ENCODE measurements around the gene DAPK2.
"Not testable (repeated sequence)": the region's sequence is repeated elsewhere in the genome, so short reads cannot be mapped to it uniquely, and the experiment has no call there.

DAPK2 gene

DNA sequence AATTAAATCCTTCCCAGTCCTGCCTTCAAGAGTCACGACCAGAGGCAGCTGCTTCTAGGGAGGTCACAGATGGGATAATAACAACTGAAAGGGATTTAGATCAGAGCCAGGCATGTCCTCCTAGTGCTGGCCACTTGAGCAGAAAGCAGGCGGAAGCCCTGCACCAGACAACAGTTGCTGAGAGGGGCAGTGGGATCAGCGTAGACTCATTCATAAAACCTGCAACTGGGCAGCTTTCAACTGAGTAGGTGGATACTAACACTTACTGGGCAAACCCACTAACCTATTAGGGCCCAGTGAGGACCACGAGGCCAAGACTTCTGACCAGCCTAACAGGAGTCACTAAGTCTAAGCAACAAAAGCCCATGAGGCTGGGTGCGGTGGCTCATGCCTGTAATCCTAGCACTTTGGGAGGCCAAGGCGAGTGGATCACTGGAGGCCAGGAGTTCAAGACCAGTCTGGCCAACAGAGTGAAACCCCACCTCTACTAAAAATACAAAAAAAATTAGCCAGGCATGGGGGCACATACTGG, 67.0 kb downstream of the DAPK2 start:
- in situ Hi-C loops (cut with MboI; ENCODE audit: low sequenced_read_pairs): no loop called here

DNA sequence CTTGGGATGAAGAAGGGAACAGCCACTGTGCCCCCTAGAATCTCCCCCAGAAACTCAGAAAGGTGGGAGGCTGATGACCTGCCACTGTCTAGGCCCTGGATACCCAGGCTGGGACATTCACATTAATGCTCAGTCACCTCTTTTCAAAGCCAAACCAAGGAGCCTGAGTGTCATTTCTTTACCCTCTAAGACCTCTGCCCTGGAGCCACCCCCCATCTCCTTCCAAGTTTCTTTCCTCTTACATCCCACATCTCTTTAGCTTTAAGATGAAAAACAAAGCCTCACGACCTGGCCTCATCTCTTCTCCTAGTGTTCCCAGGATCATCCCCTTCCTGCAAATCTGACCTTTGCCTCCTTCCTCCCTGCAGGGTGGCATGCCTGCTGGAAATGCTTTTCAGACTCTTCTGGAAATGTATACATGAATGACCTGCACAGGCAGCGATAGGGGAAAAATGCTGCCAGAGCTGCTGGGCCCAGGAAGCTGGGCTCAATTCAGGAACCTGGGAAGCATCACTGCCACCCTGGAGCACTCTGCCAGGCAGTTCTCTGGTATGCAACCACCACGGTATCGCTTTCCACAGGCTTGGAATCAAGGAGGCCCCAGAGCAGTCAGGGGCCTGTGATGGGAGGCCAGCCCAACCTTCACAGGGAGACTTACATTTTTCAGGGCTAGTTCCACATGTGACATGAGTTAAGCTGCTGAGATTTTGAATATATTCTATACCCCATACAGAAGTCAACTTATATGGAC, 67.6 kb downstream of the DAPK2 start:
- in situ Hi-C loops (cut with MboI; ENCODE audit: low sequenced_read_pairs): no loop called here

DNA sequence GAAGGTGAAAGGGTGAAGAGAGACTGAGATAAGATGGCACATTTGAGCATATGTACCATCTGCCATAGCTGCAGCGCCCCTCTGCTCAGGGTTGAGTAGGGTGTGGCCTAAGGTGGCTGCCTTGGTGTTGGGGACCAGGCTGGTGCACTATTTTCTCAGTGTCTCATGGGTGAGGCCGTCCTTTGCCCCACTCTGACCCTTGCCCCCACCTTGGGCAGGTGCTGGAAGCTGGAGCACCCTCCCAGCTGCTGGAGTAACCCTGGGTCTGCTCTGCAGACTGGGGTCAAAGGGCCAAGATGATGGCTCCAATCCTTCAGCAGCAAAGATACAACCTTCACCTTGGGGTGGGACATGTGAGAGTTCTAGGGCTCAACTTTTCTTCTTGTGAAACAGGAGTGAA, 69.2 kb downstream of the DAPK2 start:
- in situ Hi-C loops (cut with MboI; ENCODE audit: low sequenced_read_pairs): no loop called here

DNA sequence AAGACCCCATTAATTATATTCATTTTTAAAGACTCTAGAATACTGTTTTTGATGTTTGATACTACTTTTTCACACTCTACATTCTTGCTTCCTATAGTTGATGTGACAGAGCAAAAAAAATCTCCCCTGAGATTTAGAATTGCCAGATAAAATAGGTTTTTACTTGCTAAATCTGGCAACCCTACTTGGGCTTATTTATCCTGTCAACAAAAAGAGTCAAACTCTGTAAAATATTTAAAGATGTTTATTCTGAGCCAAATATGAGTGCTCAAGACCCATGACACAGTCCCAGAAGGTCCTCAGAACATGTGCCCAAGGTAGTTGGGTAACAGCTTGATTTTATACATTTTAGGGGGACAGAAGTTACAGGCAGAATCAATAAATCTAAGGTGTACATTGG, 72.3 kb downstream of the DAPK2 start:
- in situ Hi-C loops (cut with MboI; ENCODE audit: low sequenced_read_pairs): no loop called here

DNA sequence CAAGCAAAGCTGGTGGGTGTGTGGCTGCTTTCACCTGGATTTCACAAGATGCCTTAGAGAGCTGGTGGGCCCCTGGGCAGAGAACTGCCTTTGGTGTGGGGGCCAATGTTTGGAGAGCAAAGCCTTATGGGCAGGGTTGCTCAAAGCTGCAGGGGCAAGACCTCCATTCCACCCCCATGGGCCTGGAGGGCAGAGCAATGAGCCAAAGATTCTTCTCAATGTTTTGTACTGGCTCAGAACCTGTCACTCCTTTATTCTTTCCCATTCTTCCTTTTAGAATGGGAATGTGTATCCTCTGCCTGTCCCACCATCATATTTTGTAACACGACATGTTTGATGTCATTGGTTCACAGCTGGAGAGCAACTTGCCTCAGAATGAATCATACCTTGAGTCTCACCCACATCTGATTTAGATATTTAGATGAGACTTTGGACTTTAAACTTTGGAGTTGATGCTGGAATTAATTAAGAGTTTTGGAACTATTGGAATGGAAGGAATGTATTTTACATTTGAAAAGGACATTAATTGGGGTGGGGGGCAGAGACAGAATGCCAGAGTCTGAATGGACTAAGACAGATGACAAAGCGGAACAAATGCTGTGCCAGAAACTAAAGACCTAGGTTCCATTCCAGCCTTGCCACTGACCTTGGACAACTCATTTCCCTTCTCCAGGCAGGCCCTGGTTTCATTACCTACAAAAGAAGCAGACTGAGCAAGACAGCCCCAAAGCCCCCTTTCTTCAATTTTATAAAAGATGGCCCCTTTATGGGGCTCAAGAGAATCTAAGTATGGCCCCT, 72.9 kb downstream of the DAPK2 start:
- in situ Hi-C loops (cut with MboI; ENCODE audit: low sequenced_read_pairs): no loop called here

DNA sequence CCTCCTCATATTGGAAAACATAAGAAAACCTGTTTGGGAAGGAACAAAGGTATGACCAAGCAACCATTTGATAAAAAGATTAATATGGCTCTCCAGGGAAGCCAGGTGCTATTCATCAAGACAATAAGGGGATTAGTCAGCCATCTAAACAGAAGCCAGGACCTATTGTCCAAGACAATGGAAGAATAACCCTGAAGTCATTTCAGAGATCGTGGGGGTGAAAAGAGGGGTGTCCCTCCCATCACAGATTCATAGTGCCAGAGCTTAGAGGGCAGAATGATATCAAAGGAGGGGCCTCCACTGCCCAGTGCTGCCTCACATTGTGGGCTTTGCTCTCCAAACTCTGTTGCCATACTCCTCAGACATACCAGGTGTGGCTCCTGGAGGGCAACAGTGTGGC, 73.5 kb downstream of the DAPK2 start:
- in situ Hi-C loops (cut with MboI; ENCODE audit: low sequenced_read_pairs): no loop called here

DNA sequence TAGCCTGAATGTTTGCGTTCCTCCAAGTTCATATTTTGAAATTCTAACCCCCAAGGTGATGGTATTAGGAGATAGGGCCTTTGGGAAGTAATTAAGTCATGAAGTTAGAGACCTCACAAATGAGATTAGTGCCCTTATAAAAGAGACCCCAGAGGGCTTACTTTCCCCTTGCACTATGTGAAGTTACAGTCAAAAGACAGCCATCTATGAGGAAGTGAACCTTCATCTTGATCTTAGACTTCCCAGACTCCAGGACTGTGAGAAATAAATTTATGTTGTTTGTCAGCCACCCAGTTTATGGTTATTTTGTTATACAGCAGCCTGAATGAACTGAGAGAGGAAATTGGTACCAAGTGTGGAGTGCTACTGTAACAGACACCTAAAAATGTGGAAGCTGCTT, 74.4 kb downstream of the DAPK2 start:
- in situ Hi-C loops (cut with MboI; ENCODE audit: low sequenced_read_pairs): no loop called here

DNA sequence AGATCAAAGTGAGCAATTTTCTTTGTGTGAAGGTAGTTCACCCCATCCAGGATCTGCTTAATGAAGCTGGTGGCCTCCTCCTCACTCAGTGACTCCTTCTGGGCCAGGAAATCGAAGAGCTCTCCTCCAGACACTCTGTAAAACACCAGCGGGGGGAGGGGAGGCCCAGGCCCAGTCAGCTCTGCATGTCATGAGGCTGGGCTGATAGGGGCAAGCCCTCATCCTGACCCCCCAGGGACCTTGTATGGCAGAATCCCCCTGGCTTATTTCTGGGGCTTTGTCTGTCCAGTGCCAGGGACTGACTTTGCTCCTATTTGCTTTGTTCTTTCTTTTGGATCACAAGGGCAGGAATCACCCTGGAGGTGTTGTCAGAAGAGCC, 74.9 kb downstream of the DAPK2 start:
- in situ Hi-C loops (cut with MboI; ENCODE audit: low sequenced_read_pairs): no loop called here

DNA sequence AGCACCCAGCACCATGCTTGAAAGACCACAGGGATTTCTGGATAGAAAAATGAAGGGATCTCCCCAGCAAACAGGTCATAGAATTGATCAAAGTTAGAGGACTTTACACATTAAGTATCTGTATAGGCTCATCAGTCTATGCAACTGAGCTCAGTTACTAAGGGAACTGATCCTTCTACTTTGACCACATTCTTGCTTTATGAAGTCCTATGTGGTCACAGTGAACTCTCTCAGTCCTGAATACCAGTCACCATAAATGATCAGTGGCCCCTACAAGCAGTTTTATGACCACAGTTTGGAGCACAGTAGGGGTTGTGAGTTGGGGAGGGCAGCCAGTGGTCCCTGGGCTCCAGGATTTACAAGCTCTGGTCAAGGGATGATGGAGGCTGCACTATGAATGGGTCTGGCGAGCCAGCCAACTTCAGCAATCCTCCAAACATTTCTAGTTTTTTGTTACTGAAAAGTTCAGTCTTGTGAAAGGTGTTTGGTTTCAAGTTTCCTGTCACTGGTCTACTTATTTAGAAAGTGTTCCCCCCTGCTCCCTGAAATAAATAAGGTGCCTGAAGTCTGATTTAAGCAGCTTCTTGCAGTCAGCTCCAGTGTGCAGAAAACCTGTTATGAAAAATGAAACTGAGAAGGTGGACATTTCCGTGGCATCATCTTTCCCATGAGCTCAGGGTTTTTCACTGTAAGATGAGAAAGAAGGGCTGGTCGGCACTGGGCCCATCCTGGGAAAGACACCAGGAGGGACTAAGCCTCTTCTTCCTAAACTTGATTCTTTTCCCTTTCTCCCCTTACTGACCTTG, 75.5 kb downstream of the DAPK2 start:
- in situ Hi-C loops (cut with MboI; ENCODE audit: low sequenced_read_pairs): no loop called here

DNA sequence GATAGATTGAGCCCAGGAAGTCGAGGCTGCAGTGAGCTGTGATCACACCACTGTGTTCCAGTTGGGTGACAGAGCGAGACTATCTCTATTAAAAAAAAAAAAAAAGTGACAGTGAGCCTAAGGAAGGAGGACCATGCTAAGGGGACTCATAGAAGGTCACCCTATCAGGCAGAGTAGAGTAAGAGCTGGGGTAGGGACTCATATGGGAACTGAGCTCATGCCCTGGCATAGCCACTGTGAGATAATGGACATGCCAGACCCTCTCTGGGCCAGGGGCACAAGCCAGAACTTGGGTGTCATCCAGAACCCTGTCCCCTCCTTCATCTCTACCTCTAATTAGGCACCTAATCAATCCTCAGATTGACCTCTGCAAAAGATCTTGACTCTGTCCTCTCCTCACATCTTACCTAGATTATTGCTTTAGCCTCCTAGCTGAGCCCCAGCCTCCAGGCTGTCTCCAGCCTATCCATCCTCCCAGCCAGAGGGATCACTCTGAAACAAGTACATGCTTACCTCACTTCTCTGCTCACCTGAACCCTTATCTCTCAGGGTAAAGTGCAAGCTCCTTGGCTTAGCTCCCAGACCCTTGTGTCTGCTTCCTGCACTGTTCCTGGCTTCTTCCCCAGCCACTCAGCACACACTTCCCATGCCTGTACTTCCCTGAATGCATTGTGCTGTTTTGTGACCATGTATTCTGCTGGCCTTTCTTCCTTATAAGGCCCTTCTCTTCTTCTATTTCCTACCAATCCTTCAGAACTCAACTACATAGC, 76.4 kb downstream of the DAPK2 start:
- in situ Hi-C loops (cut with MboI; ENCODE audit: low sequenced_read_pairs): no loop called here

DNA sequence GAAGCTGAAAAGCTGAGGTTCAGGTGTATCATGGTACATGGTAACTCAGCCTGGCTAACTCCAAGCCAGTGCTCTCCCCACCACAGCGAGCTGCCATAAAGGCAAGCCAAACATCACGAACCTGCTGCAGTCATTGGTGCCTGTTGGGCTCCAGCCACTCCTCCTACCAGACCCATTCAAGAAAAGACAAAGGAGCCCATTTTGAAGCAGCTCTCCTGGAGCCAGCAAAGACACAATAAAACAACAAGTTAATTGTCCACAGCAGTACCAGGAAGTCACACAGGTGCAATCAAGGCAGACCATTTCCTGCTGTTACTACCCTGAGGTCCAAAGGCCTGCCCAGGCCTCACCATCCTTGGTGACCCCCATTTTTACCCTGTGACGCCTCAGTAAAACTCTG, 77.6 kb downstream of the DAPK2 start:
- in situ Hi-C loops (cut with MboI; ENCODE audit: low sequenced_read_pairs): no loop called here

DNA sequence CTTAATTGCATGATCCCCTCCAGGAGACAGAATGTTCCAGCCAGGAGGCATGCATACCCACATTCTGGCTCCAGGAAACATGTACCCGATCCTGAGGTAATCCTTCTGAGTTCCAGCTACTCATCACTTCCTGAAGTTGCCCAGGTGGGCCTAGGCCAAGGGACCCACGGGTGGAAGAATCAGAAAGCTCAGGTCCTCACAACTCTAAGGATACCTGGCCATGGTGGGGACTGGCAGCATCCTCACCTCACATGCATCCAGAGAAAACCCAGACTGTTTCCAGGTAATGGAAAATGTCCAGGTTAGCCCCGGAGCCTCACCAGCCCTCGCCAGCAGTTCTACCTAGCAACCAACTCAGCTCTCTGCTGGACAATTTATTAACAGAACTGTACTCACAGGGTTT, 78.2 kb downstream of the DAPK2 start:
- in situ Hi-C loops (cut with MboI; ENCODE audit: low sequenced_read_pairs): no loop called here

DNA sequence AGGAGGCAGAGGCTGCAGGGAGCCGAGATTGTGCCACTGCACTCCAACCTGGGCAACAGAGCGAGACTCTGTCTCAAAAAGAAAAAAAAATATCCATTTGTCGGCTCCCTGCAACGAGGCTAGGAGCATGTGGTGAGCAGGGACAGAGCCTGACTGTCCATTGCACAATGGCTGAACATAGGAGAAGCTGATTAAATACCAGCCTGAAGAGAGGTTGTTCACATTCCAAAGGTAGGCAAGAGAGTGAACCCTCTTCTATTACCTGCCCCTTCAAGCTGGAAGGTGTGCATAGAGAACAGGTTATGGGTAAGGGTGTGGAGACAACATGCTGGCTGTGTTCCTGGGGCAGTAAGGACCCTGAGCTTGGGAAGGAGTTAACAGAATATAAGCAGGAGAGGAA, 78.7 kb downstream of the DAPK2 start:
- in situ Hi-C loops (cut with MboI; ENCODE audit: low sequenced_read_pairs): no loop called here

DNA sequence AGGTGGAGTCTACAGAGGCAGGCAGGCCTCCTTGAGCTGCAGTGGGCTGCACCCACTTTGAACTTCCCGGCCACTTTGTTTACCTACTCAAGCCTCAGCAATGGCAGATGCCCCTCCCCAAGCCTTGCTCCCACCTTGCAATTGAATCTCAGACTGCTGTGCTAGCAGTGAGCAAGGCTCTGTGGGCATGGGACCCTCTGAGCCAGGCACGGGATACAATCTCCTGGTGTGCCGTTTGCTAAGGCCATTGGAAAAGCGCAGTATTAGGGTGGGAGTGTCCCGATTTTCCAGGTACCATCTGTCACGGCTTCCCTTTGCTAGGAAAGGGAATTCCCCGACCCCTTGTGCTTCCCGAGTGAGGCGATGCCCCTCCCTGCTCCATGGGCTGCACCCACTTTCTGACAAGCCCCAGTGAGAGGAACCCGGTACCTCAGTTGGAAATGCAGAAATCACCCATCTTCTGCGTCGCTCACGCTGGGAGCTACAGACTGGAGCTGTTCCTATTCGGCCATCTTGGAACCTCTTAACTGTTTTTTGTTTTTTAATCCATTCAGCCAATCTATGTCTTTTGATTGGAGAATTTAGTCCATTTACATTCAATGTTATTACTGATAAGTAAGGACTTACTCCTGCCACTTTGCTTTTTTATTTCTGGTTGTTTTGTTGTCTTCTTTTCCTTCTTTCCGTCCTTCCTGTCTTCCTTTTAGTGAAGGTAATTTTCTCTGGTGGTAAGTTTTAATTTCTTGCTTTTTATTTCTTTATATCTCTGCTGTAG, 83.2 kb downstream of the DAPK2 start:
- in situ Hi-C loops (cut with MboI; ENCODE audit: low sequenced_read_pairs): not testable (repeated sequence)

DNA sequence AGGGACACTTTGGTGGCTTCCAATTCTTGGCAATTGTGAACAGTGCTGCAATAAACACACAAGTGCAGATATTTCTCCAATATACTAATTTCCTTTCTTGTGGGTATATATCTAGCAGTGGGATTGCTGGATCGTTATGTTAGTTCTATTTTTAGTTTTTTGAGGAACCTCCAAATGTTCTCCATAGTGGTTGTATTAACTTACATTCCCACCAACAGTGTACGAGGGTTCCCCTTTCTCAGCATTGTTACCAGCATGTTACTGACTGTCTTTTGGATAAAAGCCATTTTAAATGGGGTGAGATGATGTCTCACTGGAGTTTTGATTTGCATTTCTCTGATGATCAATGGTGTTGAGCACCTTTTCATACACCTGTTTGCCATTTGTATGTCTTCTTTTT, 92.8 kb downstream of the DAPK2 start:
- in situ Hi-C loops (cut with MboI; ENCODE audit: low sequenced_read_pairs): no loop called here

DNA sequence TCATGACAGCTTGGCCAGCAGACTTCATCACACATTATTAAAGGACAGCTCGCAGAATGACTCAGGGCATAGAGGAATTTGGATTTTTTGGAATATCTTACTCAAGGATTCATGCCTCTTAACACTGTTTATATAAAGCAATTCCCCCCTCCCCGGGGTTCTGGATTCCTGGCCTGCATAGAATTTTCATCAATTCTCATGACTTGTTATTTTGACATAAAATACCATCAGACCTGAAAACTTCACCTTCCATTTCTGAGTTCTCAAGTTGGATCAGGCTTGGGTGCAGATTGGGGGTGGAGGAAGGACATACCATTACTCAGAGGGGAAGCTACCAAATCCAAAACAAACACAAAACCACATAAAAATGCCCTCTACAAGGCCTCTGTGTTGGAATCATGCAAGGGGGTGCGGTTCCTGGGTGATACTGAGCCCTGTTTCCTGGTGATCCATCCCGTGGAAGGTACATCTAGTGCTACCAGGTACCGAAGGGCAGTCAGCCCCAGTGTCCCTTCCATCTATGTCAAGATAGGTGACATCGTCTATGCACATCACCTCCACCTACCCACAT, 95.3 kb downstream of the DAPK2 start:
- in situ Hi-C loops (cut with MboI; ENCODE audit: low sequenced_read_pairs): no loop called here

DNA sequence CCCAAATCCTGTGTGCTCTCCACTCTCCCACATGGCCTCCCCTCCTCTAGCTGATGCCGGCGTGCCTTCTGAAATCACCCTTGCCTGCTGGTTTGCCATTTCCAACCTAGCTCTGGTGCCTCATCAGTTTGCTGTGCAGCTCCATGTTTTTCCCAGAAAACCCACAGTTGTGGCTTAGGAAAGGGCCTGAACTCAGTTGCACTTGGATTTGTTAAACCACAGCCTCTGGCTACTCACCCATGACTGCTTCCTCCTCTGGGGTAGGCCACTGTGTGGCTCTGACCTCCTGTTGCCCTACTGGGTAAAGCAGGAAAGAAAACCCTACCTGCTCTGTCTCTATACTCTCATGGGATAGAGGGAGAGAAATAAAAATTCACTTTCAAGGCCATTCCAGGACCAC, 97.3 kb downstream of the DAPK2 start:
- in situ Hi-C loops (cut with MboI; ENCODE audit: low sequenced_read_pairs): no loop called here

DNA sequence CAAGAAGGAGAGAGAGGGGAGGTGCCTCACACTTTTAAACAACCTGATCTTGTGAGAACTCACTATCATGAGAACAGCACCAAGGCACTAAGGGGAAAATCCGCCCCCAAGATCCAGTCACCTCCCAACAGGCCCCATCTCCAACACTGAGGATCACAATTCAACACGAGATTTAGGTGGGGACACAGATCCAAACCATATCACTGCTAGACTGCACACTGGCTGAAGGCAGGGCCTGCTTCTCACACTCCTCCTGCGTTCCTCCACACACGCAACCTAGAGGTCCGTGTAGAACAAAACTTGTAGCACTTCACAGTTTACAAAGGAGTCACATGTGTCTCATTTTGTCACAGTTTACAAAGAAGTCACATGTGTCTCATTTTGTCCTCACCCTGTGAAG, 97.8 kb downstream of the DAPK2 start:
- in situ Hi-C loops (cut with MboI; ENCODE audit: low sequenced_read_pairs): no loop called here

DNA sequence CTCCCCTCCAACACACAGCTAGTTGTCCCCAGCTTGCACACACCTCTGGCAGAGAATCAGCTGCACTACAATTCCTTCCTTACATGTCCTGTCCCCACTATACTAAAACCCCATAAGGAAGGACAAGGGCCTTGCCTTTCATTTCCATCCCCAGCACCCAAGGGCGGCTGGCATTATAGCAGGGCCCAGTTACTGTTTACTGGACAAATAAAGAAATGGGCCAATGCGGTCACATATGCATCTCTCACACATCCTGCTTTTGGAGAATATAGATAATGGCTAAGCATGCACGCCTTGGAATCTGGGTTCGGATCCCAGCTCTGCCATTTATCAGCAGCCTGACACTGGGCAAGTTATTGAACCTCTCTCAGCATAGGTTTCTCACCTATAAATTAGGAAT, 99.1 kb downstream of the DAPK2 start:
- in situ Hi-C loops (cut with MboI; ENCODE audit: low sequenced_read_pairs): no loop called here
